Measurements from ENCODE around the gene TRIM61.
"Not testable (repeated sequence)": the region's sequence is repeated elsewhere in the genome, so short reads cannot be mapped to it uniquely, and the experiment has no call there.

The TRIM61 gene

GRCh38 chr4:164956766-164957643 is 20.5 kb downstream of the TRIM61 start:
- peak; percentile 66 for DNase-seq (ENCODE audit: low read depth)

GRCh38 chr4:164955107-164955805 is 22.2 kb downstream of the TRIM61 start:
- DNase-seq (ENCODE audit: low read depth) = no peak

- no peak for DNase-seq (ENCODE audit: low read depth)
These were observed 24.9 kb downstream of the TRIM61 start for GRCh38 chr4:164952551-164952950.

- DNase-seq (ENCODE audit: low read depth) = no peak
These were observed 27.9 kb downstream of the TRIM61 start for GRCh38 chr4:164949448-164950143.

- DNase-seq (ENCODE audit: low read depth) = no peak
These were observed 28.5 kb downstream of the TRIM61 start for GRCh38 chr4:164948975-164949374.

- DNase-seq (ENCODE audit: low read depth) = not testable (repeated sequence)
These were observed 29.5 kb downstream of the TRIM61 start for GRCh38 chr4:164948006-164948405.

- no peak for DNase-seq (ENCODE audit: low read depth)
These were observed 30.6 kb downstream of the TRIM61 start for GRCh38 chr4:164946810-164947209.

GRCh38 chr4:164945146-164945545 is 32.3 kb downstream of the TRIM61 start:
- no peak for DNase-seq (ENCODE audit: low read depth)

GRCh38 chr4:164943192-164943591 is 34.3 kb downstream of the TRIM61 start:
- no peak for DNase-seq (ENCODE audit: low read depth)

- DNase-seq (ENCODE audit: low read depth) = no peak
These were observed 39.7 kb downstream of the TRIM61 start for GRCh38 chr4:164937576-164938270.

- not testable (repeated sequence) for DNase-seq (ENCODE audit: low read depth)
These were observed 41.4 kb downstream of the TRIM61 start for GRCh38 chr4:164935865-164936606.

- no peak for DNase-seq (ENCODE audit: low read depth)
These were observed 42.1 kb downstream of the TRIM61 start for GRCh38 chr4:164935363-164935762.

- DNase-seq (ENCODE audit: low read depth) = no peak
These were observed 44.2 kb downstream of the TRIM61 start for GRCh38 chr4:164933244-164933643.

- no peak for DNase-seq (ENCODE audit: low read depth)
These were observed 45.7 kb downstream of the TRIM61 start for GRCh38 chr4:164931551-164932324.

GRCh38 chr4:164930647-164931046 is 46.8 kb downstream of the TRIM61 start:
- DNase-seq (ENCODE audit: low read depth) = no peak

GRCh38 chr4:164927101-164927500 is 50.4 kb downstream of the TRIM61 start:
- DNase-seq (ENCODE audit: low read depth) = not testable (repeated sequence)

- no peak for DNase-seq (ENCODE audit: low read depth)
These were observed 51.2 kb downstream of the TRIM61 start for GRCh38 chr4:164926301-164926700.

GRCh38 chr4:164924670-164925238 is 52.7 kb downstream of the TRIM61 start:
- DNase-seq (ENCODE audit: low read depth) = no peak

GRCh38 chr4:164918956-164919355 is 58.5 kb downstream of the TRIM61 start:
- DNase-seq (ENCODE audit: low read depth) = no peak

Measured in activated T-helper 1 cell treated with Interleukin-2 at 50 U/mL for 16 hours (primary cell).